K562 (cell line): ENCODE data around the gene ZNF33A. TPM values are rescaled to one million over a fixed set of nuclear protein-coding genes. Genes with fewer than 3 reads are reported as not detected.

Source experiments
- ATAC-seq: fragments of 200-7000 bp; cut with Tn5 transposase; 3 replicates; pipeline ENCODE4 v1.9.1; 2020; ENCODE audit warnings: moderate library complexity
- BruUV-seq: library from RNA; stranded (reverse); fragments of 400-500 nt; replicated peaks from 2 replicates; lab custom pipeline; 2021; lab: Mats Ljungman, UMichigan
- CTCF ChIA-PET: fragments of 300-600 bp; formaldehyde crosslinking; extraction: SDS; loops from one replicate; lab custom pipeline; 2021; ENCODE audit warnings: low intra/inter-chr PET ratio; lab: Yijun Ruan, JAX
- POLR2A ChIA-PET: fragments of 300-600, 350-650 bp; sonication (Branson Sonifier 250); formaldehyde crosslinking; extraction: SDS; loops from one replicate; lab custom pipeline; 2021; ENCODE audit warnings: antibody characterized with exemption, inconsistent platforms; lab: Yijun Ruan, JAX
- DNase-seq, 4 experiments: peaks; one replicate each; pipeline versions ENCODE4 v3.0.0 to v3.0.0-alpha.2; 2011 to 2018; ENCODE audit warnings: low spot score in 3 of 4, mixed read lengths in 3 of 4; ENCODE audit errors: extremely low read depth in 1 of 4
- FAIRE-seq: peaks from 2 replicates; lab custom pipeline; 2011; peaks lifted over from hg19 to GRCh38; lab: Jason Lieb, UNC
- H2AFZ ChIP-seq: 2 replicates; pipeline ENCODE4 v1.6.0; 2011; ENCODE audit warnings: low read depth, low read length, control low read depth, inconsistent platforms
- H3K27ac ChIP-seq: fragments of 200-600 bp; 3 replicates; pipeline ENCODE4 v1.8.0; 2011; ENCODE audit warnings: low read depth, mild to moderate bottlenecking, control low read depth, inconsistent platforms, low read length, moderate library complexity, mixed read lengths; ENCODE audit errors: extremely low read depth
- H3K27me3 ChIP-seq, 2 experiments: fragments of 300-600 bp in 1 of 2; 2 replicates in 1 of 2; 3 replicates in 1 of 2; pipeline versions ENCODE4 v1.6.0 to v1.8.0; 2011; ENCODE audit warnings: inconsistent platforms in 2 of 2, low read length in 2 of 2, mild to moderate bottlenecking in 1 of 2, mixed read lengths in 1 of 2, moderate library complexity in 1 of 2; ENCODE audit not compliant: control insufficient read depth in 2 of 2, insufficient read depth in 2 of 2
- H3K36me3 ChIP-seq: fragments of 300-600 bp; 3 replicates; pipeline ENCODE4 v1.8.0; 2011; ENCODE audit warnings: mild to moderate bottlenecking, low read length, inconsistent platforms; ENCODE audit not compliant: control insufficient read depth, insufficient read depth
- H3K4me1 ChIP-seq, 2 experiments: fragments of 200-600 bp in 1 of 2; replicated peaks in 1 of 2; 2 replicates in 1 of 2; 3 replicates in 1 of 2; pipeline versions ENCODE4 v1.5.1 to v1.8.0; 2011; ENCODE audit warnings: inconsistent platforms in 2 of 2, low read length in 2 of 2, mild to moderate bottlenecking in 1 of 2, mixed read lengths in 1 of 2, moderate library complexity in 1 of 2; ENCODE audit not compliant: control insufficient read depth in 2 of 2, insufficient read depth in 2 of 2
- H3K4me2 ChIP-seq: 2 replicates; pipeline ENCODE4 v1.6.1; 2011; ENCODE audit warnings: low read length, control low read depth, inconsistent platforms, mixed read lengths; ENCODE audit not compliant: insufficient read depth
- H3K4me3 ChIP-seq: fragments of 200-600 bp; sonication (generic), shearing (Covaris generic); 2 replicates; pipeline ENCODE4 v1.5.1; 2016; ENCODE audit warnings: control low read depth, inconsistent platforms
- H3K79me2 ChIP-seq: fragments of 200-600 bp; 3 replicates; pipeline ENCODE4 v1.8.0; 2011; ENCODE audit warnings: low read length, inconsistent platforms; ENCODE audit not compliant: control insufficient read depth, insufficient read depth
- H3K9ac ChIP-seq, 2 experiments: 2 replicates each; pipeline versions ENCODE4 v1.6.0 to v1.6.1; 2011; ENCODE audit warnings: low read depth in 2 of 2, low read length in 2 of 2, control low read depth in 1 of 2, inconsistent platforms in 1 of 2, mild to moderate bottlenecking in 1 of 2, mixed read lengths in 1 of 2; ENCODE audit not compliant: insufficient read depth in 1 of 2
- H3K9me1 ChIP-seq: one replicate; pipeline ENCODE4 v1.6.0; 2011; ENCODE audit warnings: inconsistent platforms, mild to moderate bottlenecking, low read length, moderate library complexity; ENCODE audit not compliant: control insufficient read depth, insufficient read depth
- H3K9me3 ChIP-seq: replicated peaks from 2 replicates; pipeline ENCODE4 v1.5.1; 2011; ENCODE audit warnings: low read depth, low read length, inconsistent platforms; ENCODE audit not compliant: control insufficient read depth, insufficient read depth
- H4K20me1 ChIP-seq: replicated peaks from 2 replicates; pipeline ENCODE4 v1.6.1; 2011; ENCODE audit warnings: low read length, inconsistent platforms, mixed read lengths; ENCODE audit not compliant: control insufficient read depth, insufficient read depth
- ATF7 ChIP-seq: fragments of 450-650 bp; IDR thresholded peaks from 2 replicates; pipeline ENCODE4 v1.7.1; 2014; ENCODE audit warnings: mild to moderate bottlenecking, moderate library complexity
- BRD9 ChIP-seq: fragments of 450-650 bp; IDR thresholded peaks from 2 replicates; pipeline ENCODE4 v1.6.1; 2018; ENCODE audit warnings: low read depth; ENCODE audit not compliant: partially characterized antibody
- FIP1L1 ChIP-seq: fragments of 200-400 bp; formaldehyde crosslinking; IDR thresholded peaks from 2 replicates; pipeline ENCODE4 v1.6.1; 2018; ENCODE audit warnings: mild to moderate bottlenecking, low read depth, low read length; ENCODE audit not compliant: poor library complexity, severe bottlenecking
- GATAD2B ChIP-seq: fragments of 450-650 bp; IDR thresholded peaks from 2 replicates; pipeline ENCODE4 v1.6.1; 2017; ENCODE audit warnings: mild to moderate bottlenecking, borderline replicate concordance
- MEF2D ChIP-seq: conservative IDR thresholded peaks from 2 replicates; pipeline ENCODE4 v1.6.1; 2016; ENCODE audit warnings: low read depth, missing genetic modification characterization, missing compliant biosample characterization
- ZBTB40 ChIP-seq, 2 experiments: fragments of 450-650 bp in 1 of 2; sonication (generic) in 1 of 2; formaldehyde crosslinking in 1 of 2; IDR thresholded peaks; 2 replicates each; pipeline versions ENCODE4 v1.7.1 to v1.9.0; 2016 to 2022; ENCODE audit warnings: inconsistent platforms in 1 of 2, mild to moderate bottlenecking in 1 of 2, missing genetic modification reagents in 1 of 2
- WGBS: fragments of 100-300 bp; shearing (Covaris generic); methylation state at CpG from one replicate; pipeline ENCODE4 v1.1.6; 2016; ENCODE audit warnings: low coverage, mixed read lengths; ENCODE audit not compliant: insufficient coverage; ENCODE audit errors: missing lambda C conversion rate; 5-methylcytosine and 5-hydroxymethylcytosine counted together
- in situ Hi-C: fragments of 300-500 bp; cut with MboI; formaldehyde crosslinking; loops from 4 replicates; pipeline ENCODE4 v1.15.0; 2018; ENCODE audit warnings: inconsistent platforms, mixed read lengths
- intact Hi-C: fragments of 100-400 bp; cut with micrococcal nuclease; formaldehyde crosslinking; loops from 2 replicates; pipeline ENCODE4 v1.14.2; 2022
- polyA plus RNA-seq, 8 experiments: library from polyadenylated mRNA; depleted of rRNA in 4 of 8; stranded (reverse) in 5 of 8; unstranded in 3 of 8; fragments of >200 nt; fragmentation: Nextera tagmentation in 2 of 8; fragmentation: Illumina TruSeq in 1 of 8; extraction: Ambion mirVana in 2 of 8; extraction: Trizol in 1 of 8; gene quantifications; 2 replicates each; pipeline versions ENCODE4 v1.2.1 to v1.2.3, GENCODE V29; 2011 to 2014; ENCODE audit warnings: inconsistent platforms in 1 of 8, missing spikeins in 1 of 8
- total RNA-seq, 7 experiments: library from RNA; depleted of rRNA in 6 of 7; stranded (reverse); fragments of >200 nt in 6 of 7; fragmentation: Illumina TruSeq in 2 of 7; extraction: Trizol in 2 of 7; gene quantifications; 2 replicates each; pipeline versions ENCODE4 v1.2.1 to v1.2.3, GENCODE V29; 2011 to 2021; ENCODE audit warnings: low replicate concordance in 1 of 7

ZNF33A gene
- total and polyA plus RNA-seq, 9 of the 15 experiments (the other 6 are each of a cell fraction or from before 2014, with no cell fraction given), result 8.1 to 27.5 (median 16.4) TPM

- Histone ChIP-seq H3K27ac (no peak overlapping the region), H3K4me1 (no peaks in the 10 kb centered on the region), H3K9me3 (no peaks in the 10 kb centered on the region), H3K9me1 (no peaks in the 10 kb centered on the region), H4K20me1 (no peaks in the 10 kb centered on the region), H3K79me2 (no peaks in the 10 kb centered on the region), H3K4me2 (no peak overlapping the region), H3K36me3 (0 out of 3 replicates have a peak, but pooled peaks cover 6% of the 10 kb centered on the region), H3K9ac (no peak overlapping the region), H3K27me3 (no peaks in the 10 kb centered on the region), H2AFZ (no peak overlapping the region), H3K4me3 (no peak overlapping the region)
- BruUV-seq, result no TSS peak
- CTCF ChIA-PET, result no interaction called here
- POLR2A ChIA-PET, result no interaction called here
- 86% methylated on average over 2 of the region's 2 CpGs for WGBS
- DNase-seq (no peak), FAIRE-seq (no peak), ATAC-seq (no peak)
- intact Hi-C loops (no loop called here), in situ Hi-C loops (no loop called here)
- no peak for TF ChIP-seq MEF2D
- TF ChIP-seq ATF7, result no peak
- TF ChIP-seq GATAD2B, result no peak
- no peak for TF ChIP-seq FIP1L1
- TF ChIP-seq ZBTB40 (IDR thresholded peaks at IDR 0.05), result no peak
- no peak for TF ChIP-seq ZBTB40 (CRISPR knock-in tag; IDR thresholded peaks at IDR 0.05)
- TF ChIP-seq BRD9, result no peak
Observed at GRCh38 chr10:38043516-38043915, 33.0 kb downstream of the ZNF33A start.
